Neuronal stem cell (in vitro differentiated cells): Measurements from ENCODE around the gene ATOSA. TPM values are rescaled to one million over a fixed set of nuclear protein-coding genes. Genes with fewer than 3 reads are reported as not detected.

Experiments
- DNase-seq: peaks from one replicate; pipeline ENCODE4 v3.0.0-alpha.2; 2013; ENCODE audit warnings: low spot score
- H2AFZ ChIP-seq: one replicate; pipeline ENCODE4 v1.6.1; 2013; ENCODE audit warnings: mild to moderate bottlenecking, low read length, inconsistent platforms
- H2AK5ac ChIP-seq: 2 replicates; pipeline ENCODE4 v1.6.1; 2013; ENCODE audit warnings: low read depth, mild to moderate bottlenecking, inconsistent platforms, low read length, moderate library complexity, mixed read lengths
- H2BK120ac ChIP-seq: 2 replicates; pipeline ENCODE4 v1.6.1; 2013; ENCODE audit warnings: low read depth, mild to moderate bottlenecking, inconsistent platforms, low read length, moderate library complexity, mixed read lengths
- H2BK12ac ChIP-seq: one replicate; pipeline ENCODE4 v1.6.1; 2013; ENCODE audit warnings: low read length, inconsistent platforms
- H2BK15ac ChIP-seq: 2 replicates; pipeline ENCODE4 v1.6.1; 2013; ENCODE audit warnings: mild to moderate bottlenecking, low read length, inconsistent platforms, mixed read lengths
- H2BK5ac ChIP-seq: one replicate; pipeline ENCODE4 v1.6.1; 2013; ENCODE audit warnings: inconsistent platforms, mild to moderate bottlenecking, low read length, moderate library complexity
- H3K14ac ChIP-seq: one replicate; pipeline ENCODE4 v1.6.1; 2013; ENCODE audit warnings: low read length, inconsistent platforms
- H3K18ac ChIP-seq: 2 replicates; pipeline ENCODE4 v1.6.1; 2013; ENCODE audit warnings: low read length, inconsistent platforms
- H3K23ac ChIP-seq: 2 replicates; pipeline ENCODE4 v1.6.1; 2013; ENCODE audit warnings: low read depth, mild to moderate bottlenecking, mixed read lengths, low read length, inconsistent platforms; ENCODE audit not compliant: poor library complexity
- H3K27ac ChIP-seq: replicated peaks from 3 replicates; pipeline ENCODE4 v1.5.1; 2013; ENCODE audit warnings: low read length, inconsistent platforms
- H3K27me3 ChIP-seq, 3 experiments: 2 replicates each; pipeline ENCODE4 v1.6.1; 2013; ENCODE audit warnings: low read length in 3 of 3, mild to moderate bottlenecking in 2 of 3, inconsistent platforms in 1 of 3, low read depth in 1 of 3, mixed read lengths in 1 of 3, moderate library complexity in 1 of 3; ENCODE audit not compliant: control insufficient read depth in 3 of 3, insufficient read depth in 3 of 3
- H3K36me3 ChIP-seq, 2 donors: replicated peaks in 1 of 2; 2 replicates each; pipeline ENCODE4 v1.6.1; 2013; ENCODE audit warnings: low read length in 2 of 2; ENCODE audit not compliant: control insufficient read depth in 2 of 2, insufficient read depth in 2 of 2
- H3K4ac ChIP-seq: 2 replicates; pipeline ENCODE4 v1.6.1; 2013; ENCODE audit warnings: inconsistent platforms, mild to moderate bottlenecking, low read length, moderate library complexity
- H3K4me1 ChIP-seq, 2 donors: 1 replicate in 1 of 2; 2 replicates in 1 of 2; pipeline ENCODE4 v1.6.1; 2013; ENCODE audit warnings: low read length in 2 of 2, low read depth in 1 of 2; ENCODE audit not compliant: control insufficient read depth in 2 of 2, insufficient read depth in 1 of 2
- H3K4me2 ChIP-seq: one replicate; pipeline ENCODE4 v1.6.1; 2013; ENCODE audit warnings: mild to moderate bottlenecking, low read length, inconsistent platforms; ENCODE audit not compliant: insufficient read depth, poor library complexity, severe bottlenecking
- H3K4me3 ChIP-seq, 2 donors: 2 replicates each; pipeline ENCODE4 v1.5.1; 2013; ENCODE audit warnings: low read length in 2 of 2, mild to moderate bottlenecking in 2 of 2, inconsistent platforms in 1 of 2, moderate library complexity in 1 of 2
- H3K79me1 ChIP-seq: one replicate; pipeline ENCODE4 v1.6.1; 2013; ENCODE audit warnings: low read depth, mild to moderate bottlenecking, inconsistent platforms, low read length, moderate library complexity
- H3K9ac ChIP-seq: one replicate; pipeline ENCODE4 v1.6.1; 2013; ENCODE audit warnings: mild to moderate bottlenecking, low read depth, low read length, inconsistent platforms; ENCODE audit not compliant: poor library complexity
- H3K9me3 ChIP-seq, 2 donors: replicated peaks in 1 of 2; 2 replicates each; pipeline versions ENCODE3 to v1.6.1; 2013; ENCODE audit warnings: low read length in 2 of 2, mild to moderate bottlenecking in 2 of 2, inconsistent platforms in 1 of 2, low read depth in 1 of 2, mixed read lengths in 1 of 2, moderate library complexity in 1 of 2; ENCODE audit not compliant: control insufficient read depth in 2 of 2, insufficient read depth in 1 of 2
- H4K8ac ChIP-seq: one replicate; pipeline ENCODE4 v1.6.1; 2013; ENCODE audit warnings: low read depth, mild to moderate bottlenecking, inconsistent platforms, low read length, moderate library complexity
- H4K91ac ChIP-seq: one replicate; pipeline ENCODE4 v1.6.1; 2013; ENCODE audit warnings: low read length, low read depth, mild to moderate bottlenecking, inconsistent platforms; ENCODE audit not compliant: poor library complexity
- WGBS, 2 donors: extraction: QIAGEN DNeasy Blood & Tissue Kit; methylation state at CpG; one replicate each; pipeline ENCODE4 v1.1.7; 2013; ENCODE audit warnings: missing lambda C conversion rate in 2 of 2, mixed read lengths in 1 of 2; ENCODE audit not compliant: insufficient read length in 2 of 2, insufficient replicate concordance in 1 of 2; ENCODE audit errors: extremely low coverage in 2 of 2; 5-methylcytosine and 5-hydroxymethylcytosine counted together
- polyA plus RNA-seq, 2 experiments: library from polyadenylated mRNA; stranded (reverse); fragments of 200-250 nt; gene quantifications; one replicate each; pipeline ENCODE4 v1.2.3, GENCODE V29; 2013

Gene ATOSA, protein sequence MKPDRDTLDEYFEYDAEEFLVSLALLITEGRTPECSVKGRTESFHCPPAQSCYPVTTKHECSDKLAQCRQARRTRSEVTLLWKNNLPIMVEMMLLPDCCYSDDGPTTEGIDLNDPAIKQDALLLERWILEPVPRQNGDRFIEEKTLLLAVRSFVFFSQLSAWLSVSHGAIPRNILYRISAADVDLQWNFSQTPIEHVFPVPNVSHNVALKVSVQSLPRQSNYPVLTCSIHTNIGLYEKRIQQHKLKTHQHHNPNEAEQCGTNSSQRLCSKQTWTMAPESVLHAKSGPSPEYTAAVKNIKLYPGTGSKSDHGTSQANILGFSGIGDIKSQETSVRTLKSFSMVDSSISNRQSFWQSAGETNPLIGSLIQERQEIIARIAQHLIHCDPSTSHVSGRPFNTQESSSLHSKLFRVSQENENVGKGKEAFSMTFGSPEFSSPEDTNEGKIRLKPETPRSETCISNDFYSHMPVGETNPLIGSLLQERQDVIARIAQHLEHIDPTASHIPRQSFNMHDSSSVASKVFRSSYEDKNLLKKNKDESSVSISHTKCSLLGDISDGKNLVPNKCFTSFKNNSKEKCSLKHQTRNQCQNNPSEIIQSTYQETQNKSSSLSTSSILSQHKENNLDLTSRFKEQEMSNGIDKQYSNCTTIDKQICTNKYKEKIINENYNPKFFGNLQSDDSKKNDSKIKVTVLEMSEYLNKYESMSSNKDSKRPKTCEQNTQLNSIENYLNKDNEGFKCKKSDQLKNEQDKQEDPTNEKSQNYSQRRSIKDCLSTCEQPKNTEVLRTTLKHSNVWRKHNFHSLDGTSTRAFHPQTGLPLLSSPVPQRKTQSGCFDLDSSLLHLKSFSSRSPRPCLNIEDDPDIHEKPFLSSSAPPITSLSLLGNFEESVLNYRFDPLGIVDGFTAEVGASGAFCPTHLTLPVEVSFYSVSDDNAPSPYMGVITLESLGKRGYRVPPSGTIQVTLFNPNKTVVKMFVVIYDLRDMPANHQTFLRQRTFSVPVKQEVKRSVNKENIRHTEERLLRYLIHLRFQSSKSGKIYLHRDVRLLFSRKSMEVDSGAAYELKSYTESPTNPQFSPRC
- polyA plus RNA-seq (2013, experiment 1 of 2) = 11.2 TPM
- polyA plus RNA-seq (2013, experiment 2 of 2) = 11.9 TPM

DNA sequence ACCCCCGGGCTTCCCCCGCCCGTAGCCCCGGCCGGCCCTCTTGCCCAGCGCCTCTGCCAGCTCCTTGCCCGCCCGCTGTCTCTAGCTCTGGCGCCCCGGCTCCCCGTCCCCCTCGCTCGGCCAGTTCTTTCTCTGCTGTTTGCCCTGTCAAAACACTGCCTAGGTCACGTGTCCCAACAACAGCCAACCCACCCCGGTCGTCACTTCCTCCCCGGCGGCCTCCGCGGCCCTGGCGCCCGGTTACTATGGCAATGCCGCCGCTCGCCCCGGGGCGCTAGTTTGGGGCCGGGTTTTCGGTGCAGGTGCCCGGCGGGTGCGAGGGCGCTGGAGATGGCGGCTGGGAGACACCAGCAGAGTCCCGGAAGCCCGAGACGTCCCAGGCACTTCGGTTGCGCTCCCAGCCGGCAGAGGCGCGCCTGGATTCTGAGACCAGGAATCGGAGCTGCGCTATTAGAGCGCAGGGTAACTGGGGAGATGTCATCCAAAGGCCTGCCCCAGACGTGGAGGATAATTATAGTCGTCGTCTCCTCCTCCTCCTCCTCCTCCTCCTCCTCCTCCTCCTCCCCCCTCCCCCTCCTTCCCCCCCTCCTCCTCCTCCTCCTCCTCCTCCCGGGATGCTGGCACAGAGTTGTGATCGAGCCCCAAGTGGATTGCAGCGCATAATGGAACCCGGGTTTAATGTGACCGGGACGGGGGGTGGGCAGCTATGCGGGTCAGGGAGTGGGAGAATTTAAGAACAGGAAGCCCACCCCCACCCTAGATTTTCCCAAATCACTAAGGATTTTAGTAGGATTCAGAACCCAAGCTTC lies at the start of gene ATOSA:
TSS of gene ATOSA (minus strand) at position 157 of the 809 bp plus-strand sequence. CDS start 1,367 bp downstream, outside the sequence.
- no peak within 1 kb of the TSS for H4K91ac ChIP-seq
- H3K4ac ChIP-seq = peak within 1 kb of the TSS; percentile 8
- H3K9ac ChIP-seq = peak within 1 kb of the TSS; percentile 98
- peaks cover 0 to 29% (median 0%) of the 10 kb centered on the region in 3 experiments for H3K27me3 ChIP-seq
- peak within 1 kb of the TSS; percentile 14 for H2BK12ac ChIP-seq
- DNase-seq = peak; percentile 90
- H3K27ac ChIP-seq = peak within 1 kb of the TSS; percentile 89
- peaks cover 0 to 10% of the 10 kb centered on the region in 2 donors for H3K36me3 ChIP-seq
- H2BK15ac ChIP-seq = peak within 1 kb of the TSS; percentile 91
- peak within 1 kb of the TSS; percentile 91 for H3K4me2 ChIP-seq
- H2BK5ac ChIP-seq = peak within 1 kb of the TSS; percentile 89
- peak within 1 kb of the TSS; percentile 91 to 94 for H3K4me3 ChIP-seq
- peak within 1 kb of the TSS; percentile 52 for H3K23ac ChIP-seq
- no CpG with 5 or more reads among the region's 55 CpGs for WGBS, 2 donors
- H4K8ac ChIP-seq = no peak within 1 kb of the TSS
- peak within 1 kb of the TSS; percentile 96 for H3K18ac ChIP-seq
- H2AFZ ChIP-seq = peak within 1 kb of the TSS; percentile 100
- peaks cover 2 to 9% of the 10 kb centered on the region in 2 donors for H3K4me1 ChIP-seq
- no peaks in the 10 kb centered on the region for H3K79me1 ChIP-seq
- H2AK5ac ChIP-seq = peak within 1 kb of the TSS; percentile 28
- H2BK120ac ChIP-seq = no peak within 1 kb of the TSS
- H3K9me3 ChIP-seq = no peaks in the 10 kb centered on the region
- H3K14ac ChIP-seq = peak within 1 kb of the TSS; percentile 92

DNA sequence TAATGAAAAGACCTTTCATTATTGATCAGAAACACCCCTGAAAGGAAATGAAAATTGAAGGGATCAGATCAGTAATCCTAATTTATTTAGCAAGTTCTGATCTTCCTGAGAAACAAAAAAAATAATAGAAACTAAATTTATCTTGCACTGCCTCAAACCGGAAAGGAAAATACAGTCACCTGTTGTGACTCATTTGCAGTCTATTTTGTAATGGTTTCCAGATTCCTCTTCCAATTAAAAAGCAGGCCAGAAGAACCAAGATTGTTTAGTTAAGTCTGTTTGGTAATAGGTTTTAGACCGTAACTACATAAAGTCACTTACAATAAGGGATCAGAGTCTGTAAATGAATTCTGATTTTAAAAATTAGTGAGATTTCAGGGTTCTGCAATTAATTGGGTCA lies 49.7 kb upstream of the ATOSA start:
- H3K4me2 ChIP-seq = no peak overlapping the region
- peaks cover 0 to 2% of the 10 kb centered on the region in 2 donors for H3K4me1 ChIP-seq
- H3K23ac ChIP-seq = no peak overlapping the region

DNA sequence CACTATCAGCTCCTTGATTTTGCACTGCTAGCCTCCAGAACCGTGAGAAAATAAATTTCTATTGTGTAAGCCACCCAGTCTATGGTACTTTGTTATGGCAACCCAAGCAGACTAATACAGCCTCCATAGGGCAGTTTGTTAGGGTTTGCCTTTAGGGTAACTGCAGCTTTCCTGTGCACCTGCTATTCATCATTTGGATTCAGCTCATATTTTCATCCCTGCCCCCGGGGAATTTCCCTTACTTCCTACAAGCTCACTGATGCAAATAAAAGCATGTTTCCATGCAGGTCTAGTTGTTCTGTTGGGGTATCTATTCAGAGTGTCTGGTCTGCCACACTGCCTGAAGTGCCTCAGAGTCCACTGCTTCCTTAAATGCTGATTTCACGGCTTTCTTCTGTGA lies 48.6 kb upstream of the ATOSA start:
- H3K4me1 ChIP-seq = peaks cover 0 to 2% of the 10 kb centered on the region in 2 donors
- H3K79me1 ChIP-seq = no peaks in the 10 kb centered on the region
- no peak overlapping the region for H2BK15ac ChIP-seq
- no peak for DNase-seq
- H3K9ac ChIP-seq = no peak overlapping the region
- no peak overlapping the region for H4K91ac ChIP-seq
- no peak overlapping the region for H3K4ac ChIP-seq
- no CpG with 5 or more reads among the region's 3 CpGs for WGBS, 2 donors
- H3K14ac ChIP-seq = no peak overlapping the region
- H3K27me3 ChIP-seq = no peaks in the 10 kb centered on the region
- no peak overlapping the region for H3K23ac ChIP-seq
- H3K36me3 ChIP-seq = no peaks in the 10 kb centered on the region
- H2BK5ac ChIP-seq = no peak overlapping the region
- H3K4me2 ChIP-seq = no peak overlapping the region
- H2BK120ac ChIP-seq = no peak overlapping the region
- H4K8ac ChIP-seq = no peak overlapping the region
- H2AK5ac ChIP-seq = no peak overlapping the region
- H3K4me3 ChIP-seq = no peak overlapping the region
- no peak overlapping the region for H3K18ac ChIP-seq
- no peak overlapping the region for H3K27ac ChIP-seq
- no peaks in the 10 kb centered on the region for H3K9me3 ChIP-seq
- H2BK12ac ChIP-seq = no peak overlapping the region
- H2AFZ ChIP-seq = no peak overlapping the region

More for the DNA sequence above, 49.7 kb upstream of the ATOSA start:
- H2AK5ac ChIP-seq = no peak overlapping the region
- no peak overlapping the region for H2BK12ac ChIP-seq
- no peaks in the 10 kb centered on the region for H3K9me3 ChIP-seq
- H3K9ac ChIP-seq = no peak overlapping the region
- H2BK15ac ChIP-seq = no peak overlapping the region
- no peak overlapping the region for H2BK120ac ChIP-seq
- no peak overlapping the region for H4K91ac ChIP-seq
- no peak overlapping the region for H4K8ac ChIP-seq
- H3K36me3 ChIP-seq = no peaks in the 10 kb centered on the region
- H3K27me3 ChIP-seq = no peaks in the 10 kb centered on the region
- no CpG with 5 or more reads among the region's 2 CpGs for WGBS, 2 donors
- H3K18ac ChIP-seq = no peak overlapping the region
- H2BK5ac ChIP-seq = no peak overlapping the region
- H3K79me1 ChIP-seq = no peaks in the 10 kb centered on the region
- H3K4me3 ChIP-seq = no peak overlapping the region
- no peak for DNase-seq
- H3K27ac ChIP-seq = no peak overlapping the region
- no peak overlapping the region for H3K14ac ChIP-seq
- H3K4ac ChIP-seq = no peak overlapping the region
- H2AFZ ChIP-seq = no peak overlapping the region
